Suprapubic skin (tissue), 3 donors: Measurements from ENCODE around the gene EFCAB8.

Source experiments
- CTCF ChIP-seq, 2 donors: fragments of 200-600 bp in 1 of 2; fragments of 450-650 bp in 1 of 2; sonication (generic) in 1 of 2; IDR thresholded peaks; one replicate each; pipeline ENCODE4 v1.5.1; 2016 to 2019; ENCODE audit warnings: antibody characterized with exemption in 2 of 2, mild to moderate bottlenecking in 1 of 2, moderate library complexity in 1 of 2
- POLR2A ChIP-seq, 2 donors: fragments of 450-650 bp; IDR thresholded peaks; one replicate each; pipeline ENCODE4 v1.6.1; 2017; ENCODE audit warnings: antibody characterized with exemption in 2 of 2, mild to moderate bottlenecking in 2 of 2, moderate library complexity in 2 of 2

GRCh38 chr20:33000802-33001466, 142.2 kb downstream of the EFCAB8 start:
- TF ChIP-seq CTCF (IDR thresholded peaks at IDR 0.05), result no peak
- no peak for TF ChIP-seq POLR2A (IDR thresholded peaks at IDR 0.05)
